ENCODE measurements around the gene MKX.

The MKX gene

DNA sequence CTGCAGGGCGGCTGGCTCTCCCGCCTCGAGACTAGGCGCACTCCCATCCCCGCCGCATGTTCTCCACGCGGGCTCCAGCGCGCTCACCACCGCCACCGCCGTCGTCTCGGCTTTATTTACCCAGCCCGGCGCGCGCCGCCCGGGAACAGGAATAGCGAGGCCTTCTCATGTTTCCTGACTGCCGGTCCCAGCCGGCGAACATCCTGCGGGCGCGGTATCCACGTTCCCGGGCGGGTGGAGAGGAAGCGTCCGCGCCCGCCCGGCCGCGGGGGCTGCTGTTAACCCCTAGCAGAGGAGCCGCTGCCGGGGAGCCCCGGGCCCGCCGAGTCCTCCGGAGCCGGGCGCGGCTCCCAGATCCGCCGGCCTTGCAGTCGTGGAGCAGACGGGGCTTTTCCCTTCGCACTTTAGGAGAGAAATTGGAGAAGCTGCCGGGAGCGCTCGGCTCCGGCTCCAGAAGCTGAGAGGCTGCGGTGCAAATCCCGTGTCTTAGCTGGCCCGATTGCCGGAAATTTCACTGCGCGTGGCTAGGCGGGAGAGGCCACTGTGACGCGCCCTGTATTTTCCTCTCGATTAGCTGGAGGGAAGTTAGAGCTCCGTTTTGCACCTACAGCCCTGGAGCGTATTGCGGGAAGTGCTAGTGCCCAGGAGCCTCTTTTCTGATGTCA is at the start of gene MKX:
Gene MKX, minus strand, starts transcription at position 88 of the 665 bp plus-strand sequence. CDS start 2,404 bp downstream, outside the sequence.
- no peak for DNase-seq (ENCODE audit: low read depth in 2 of 2)

- DNase-seq (ENCODE audit: low read depth in 2 of 2): no peak
Observed at GRCh38 chr10:27794157-27794556, 48.5 kb upstream of the MKX start.

- no peak for DNase-seq (ENCODE audit: low read depth in 2 of 2)
Observed at GRCh38 chr10:27792216-27792615, 46.6 kb upstream of the MKX start.

DNA sequence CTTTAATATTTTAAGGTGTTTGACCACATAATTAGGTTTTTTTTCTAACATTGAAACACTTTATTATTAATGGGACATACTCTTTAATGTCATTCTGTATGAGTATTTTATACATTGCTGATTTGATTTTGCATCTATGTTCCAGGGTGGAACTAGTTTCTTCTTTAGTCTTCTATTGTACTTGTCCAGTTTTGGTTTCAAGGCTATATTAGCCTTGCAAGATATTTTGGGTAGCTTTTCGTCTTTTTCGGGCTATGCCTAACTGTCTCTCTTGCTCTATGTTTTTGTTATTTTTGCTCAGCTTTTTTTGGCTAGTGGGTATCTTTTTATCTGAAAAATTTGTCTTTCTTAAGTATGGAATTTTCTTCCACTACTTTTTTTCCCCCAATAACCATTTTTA is 38.7 kb upstream of the MKX start:
- no peak for DNase-seq (ENCODE audit: low read depth in 2 of 2)

DNA sequence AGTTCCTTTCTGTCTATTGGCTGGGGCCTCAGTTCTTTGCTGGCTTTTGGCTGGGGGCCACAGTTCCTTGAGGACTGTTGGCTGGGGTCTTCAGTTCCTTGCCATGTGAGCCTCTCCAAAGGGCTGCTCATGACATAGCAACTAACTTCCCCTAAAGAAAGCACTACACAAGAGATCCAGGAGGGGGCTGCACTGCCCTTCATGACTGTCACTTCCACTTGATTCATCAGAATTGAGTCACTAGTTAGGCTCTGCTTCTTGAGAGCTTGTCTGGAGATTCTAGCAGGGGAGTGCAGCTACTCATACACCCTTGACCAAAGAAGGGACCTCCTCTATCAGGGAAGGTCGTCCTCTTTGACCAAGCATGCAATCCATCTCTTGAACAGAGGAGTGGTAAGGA is 38.0 kb upstream of the MKX start:
- no peak for DNase-seq (ENCODE audit: low read depth in 2 of 2)

GRCh38 chr10:27779462-27780015 is 33.9 kb upstream of the MKX start:
- no peak for DNase-seq (ENCODE audit: low read depth in 2 of 2)

DNA sequence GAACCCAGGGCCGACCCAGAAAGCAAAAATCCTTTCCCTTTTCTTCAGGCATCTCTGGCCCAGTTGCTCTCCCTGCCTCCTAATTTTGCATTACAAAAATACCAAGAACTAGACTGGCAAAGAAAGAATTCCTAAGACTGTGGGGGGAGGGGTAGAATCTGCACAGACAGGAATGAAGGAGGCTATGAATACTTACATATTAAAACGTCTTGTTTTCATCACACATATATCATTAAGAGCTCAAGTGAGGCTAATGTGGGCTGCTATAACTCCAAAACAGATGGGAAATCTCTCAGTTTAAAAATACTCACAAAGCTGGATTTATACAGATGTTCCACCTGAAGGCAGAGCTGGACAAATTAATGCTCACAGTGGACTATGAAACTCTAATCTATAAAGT is 29.2 kb upstream of the MKX start:
- no peak for DNase-seq (ENCODE audit: low read depth in 2 of 2)

DNA sequence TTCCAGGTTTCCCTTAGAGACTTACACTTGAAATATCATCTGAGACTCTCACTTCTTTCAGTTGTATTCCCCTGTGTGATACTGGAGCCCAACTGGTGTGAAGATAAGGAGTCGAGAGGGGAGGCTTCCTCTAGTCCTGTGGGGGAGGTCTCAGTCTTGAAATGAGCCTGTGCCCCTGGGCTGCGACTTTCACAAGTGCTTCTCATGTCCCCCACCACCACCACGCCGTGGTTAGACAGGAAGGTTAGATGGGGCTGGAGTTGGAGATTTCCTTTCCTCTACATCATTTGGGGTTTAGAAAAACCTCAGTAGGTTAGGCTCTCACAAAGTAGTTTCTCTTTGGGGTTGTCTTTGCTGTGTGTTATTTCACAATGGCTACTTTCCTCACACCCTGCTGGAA is 25.6 kb upstream of the MKX start:
- no peak for DNase-seq (ENCODE audit: low read depth in 2 of 2)

DNA sequence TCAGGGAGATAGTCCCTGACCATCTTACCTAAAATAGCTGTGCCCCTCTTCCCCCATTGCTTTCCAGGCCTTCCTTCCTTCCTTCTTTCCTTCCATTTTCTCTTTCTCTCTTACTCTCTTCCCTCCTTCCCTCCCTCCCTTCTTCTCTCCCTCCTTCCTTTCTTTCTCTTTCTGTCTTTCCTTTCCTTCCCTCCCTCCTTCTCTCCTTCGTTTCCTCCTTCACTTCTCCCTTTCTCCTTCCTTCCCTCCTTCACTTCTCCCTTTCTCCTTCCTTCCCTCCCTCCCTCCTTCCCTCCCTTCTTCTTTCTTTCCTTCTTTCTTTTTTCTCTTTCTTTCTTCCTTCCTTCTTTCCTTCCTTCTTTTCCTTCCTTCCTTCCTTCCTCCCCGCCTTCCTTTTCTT is 24.6 kb upstream of the MKX start:
- no peak for DNase-seq (ENCODE audit: low read depth in 2 of 2)

GRCh38 chr10:27760867-27761266 is 15.2 kb upstream of the MKX start:
- no peak for DNase-seq (ENCODE audit: low read depth in 2 of 2)

- no peak for DNase-seq (ENCODE audit: low read depth in 2 of 2)
Observed at GRCh38 chr10:27759483-27760272, 14.1 kb upstream of the MKX start.

DNA sequence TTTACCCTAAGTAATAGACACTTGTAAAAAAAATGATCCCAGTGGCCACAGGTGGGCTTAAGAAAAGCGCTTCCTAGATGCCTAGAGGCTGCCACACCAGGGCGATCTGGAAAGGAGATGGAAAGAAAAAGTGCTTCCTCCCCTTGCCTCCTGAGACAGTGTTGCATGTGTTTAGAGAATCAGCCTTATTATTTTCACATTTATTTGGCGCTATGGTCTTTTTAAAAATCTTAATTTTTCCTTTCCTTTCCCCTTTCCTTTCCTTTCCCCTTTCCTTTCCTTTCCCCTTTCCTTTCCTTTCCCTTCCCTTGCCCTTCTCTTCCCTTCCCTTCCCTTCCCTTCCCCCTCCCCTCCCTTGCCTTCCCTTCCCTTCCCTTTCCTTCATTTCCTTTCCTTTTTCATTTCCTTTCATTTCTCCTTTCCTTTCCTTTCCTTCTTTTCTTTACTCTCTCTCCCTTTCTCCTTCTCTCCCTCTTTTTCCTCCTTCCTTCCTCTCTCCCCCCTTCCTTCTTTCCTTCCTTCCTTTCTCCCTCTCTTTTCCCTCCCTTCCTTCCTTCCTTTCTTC is 7.1 kb upstream of the MKX start:
- DNase-seq (ENCODE audit: low read depth in 2 of 2): no peak

DNA sequence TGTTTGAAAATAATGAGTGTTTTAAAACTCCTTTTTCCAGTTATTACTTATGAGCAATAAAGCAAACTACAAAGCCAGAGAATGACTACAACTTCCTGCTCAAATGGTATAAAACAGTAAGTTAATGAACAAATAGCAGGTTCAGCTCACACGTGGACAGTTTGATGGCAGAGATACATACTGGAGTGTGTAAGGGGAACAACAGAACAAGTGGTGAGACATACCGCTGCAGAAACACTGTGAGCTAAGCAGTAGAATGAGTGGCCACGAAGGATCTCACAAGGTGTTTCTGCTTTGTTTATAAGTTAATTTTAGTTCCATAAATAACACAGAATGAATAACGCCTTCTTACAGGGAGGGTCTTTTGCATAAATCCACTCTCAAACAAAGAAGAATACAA is 3.0 kb upstream of the MKX start:
- no peak for DNase-seq (ENCODE audit: low read depth in 2 of 2)

DNA sequence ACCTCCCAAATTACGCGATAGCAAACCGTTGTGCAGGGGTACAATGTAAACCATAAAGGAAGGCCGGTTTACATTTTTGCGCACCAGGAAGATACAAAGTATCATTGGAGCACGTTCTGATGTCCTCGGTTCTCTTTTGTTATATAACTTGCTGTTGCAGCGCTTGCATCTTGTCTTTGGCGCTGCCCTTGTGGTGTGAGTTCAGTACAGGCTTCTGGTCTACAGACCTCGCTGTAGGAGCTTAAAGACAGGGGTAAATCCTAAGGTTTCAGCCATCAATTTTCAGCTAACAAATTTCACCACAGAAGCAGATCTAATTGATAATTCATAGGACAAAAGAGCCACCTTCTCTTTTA is 1.5 kb upstream of the MKX start:
- no peak for DNase-seq (ENCODE audit: low read depth in 2 of 2)

DNA sequence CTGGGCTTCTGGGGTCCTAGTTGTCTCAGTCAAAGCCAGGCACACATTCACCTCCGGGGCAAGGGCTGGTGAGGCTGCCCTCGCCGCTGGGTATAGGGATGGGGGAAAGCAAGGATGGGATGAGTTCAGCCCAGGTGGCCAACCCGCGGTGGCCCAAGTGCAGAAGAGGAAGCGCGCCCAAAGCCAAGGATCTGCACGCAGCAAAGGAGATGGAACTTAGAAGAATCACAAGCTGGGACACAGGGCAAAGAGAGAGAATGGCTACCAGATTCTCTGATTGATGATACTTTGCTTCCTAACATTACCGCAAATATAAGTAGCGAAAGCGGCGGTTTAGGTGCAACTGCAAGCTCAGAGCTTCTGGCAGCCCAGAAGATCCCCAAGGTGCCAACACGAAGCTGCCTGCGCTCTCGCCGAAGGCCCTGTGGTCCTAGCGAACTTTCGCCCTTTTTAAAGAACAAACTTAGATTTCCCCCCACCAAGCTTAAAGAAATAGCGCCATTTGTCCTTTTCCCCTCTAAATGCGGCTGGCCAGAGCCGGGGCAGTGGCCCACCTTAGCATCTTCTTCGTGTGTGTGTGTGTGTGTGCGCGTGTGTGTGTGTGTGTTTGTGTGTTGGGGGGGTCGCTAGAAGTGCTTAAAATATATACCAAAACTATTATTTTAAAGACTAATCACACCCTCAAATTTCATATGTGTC is 927 bp upstream of the MKX start:
- no peak for DNase-seq (ENCODE audit: low read depth in 2 of 2)

DNA sequence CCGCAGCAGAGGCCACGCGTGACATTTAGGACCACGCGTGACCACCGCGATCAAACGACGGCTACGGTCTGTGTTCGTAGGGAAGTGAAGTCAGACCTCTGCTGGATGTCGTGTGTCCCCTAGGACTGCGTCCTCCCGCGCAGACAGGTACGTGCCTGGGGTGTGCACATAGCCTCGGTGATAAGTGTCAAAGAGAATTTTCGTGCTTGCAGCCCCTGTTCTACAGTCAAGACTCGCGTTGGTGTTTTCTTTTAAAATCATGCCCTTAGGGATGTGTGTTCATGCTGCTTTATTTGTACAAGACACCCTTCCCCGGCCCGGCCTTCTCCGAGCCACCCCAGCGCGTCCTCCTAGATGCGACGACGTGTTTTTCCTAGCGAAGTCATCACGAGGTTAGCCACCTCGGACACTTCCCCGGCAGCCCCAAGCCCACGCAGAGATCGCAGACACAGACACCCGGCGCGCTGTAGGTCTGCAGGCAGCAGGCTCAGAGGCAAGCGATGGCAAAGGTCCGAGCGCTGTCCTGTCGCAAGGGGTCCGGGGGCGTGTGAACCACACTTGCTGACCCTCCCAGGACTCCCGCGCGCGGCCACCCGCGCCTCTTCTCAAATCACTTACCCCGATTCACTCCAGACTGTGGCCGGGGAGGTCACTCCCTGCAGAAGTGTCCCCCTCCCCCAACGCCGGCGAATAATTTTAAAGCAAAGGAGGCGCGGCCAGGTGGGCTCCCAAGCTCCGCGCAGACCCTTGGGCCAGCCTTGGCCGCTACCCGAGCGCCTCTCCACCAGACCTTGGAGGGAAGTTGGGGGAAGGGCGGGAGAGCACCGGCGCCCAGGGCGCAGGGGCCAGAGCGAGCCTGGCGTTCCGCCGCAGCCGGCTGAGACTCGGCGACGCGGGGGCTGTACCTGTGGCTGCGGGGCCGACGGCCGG is 552 bp downstream of the MKX start:
- DNase-seq (ENCODE audit: low read depth in 2 of 2): no peak

DNA sequence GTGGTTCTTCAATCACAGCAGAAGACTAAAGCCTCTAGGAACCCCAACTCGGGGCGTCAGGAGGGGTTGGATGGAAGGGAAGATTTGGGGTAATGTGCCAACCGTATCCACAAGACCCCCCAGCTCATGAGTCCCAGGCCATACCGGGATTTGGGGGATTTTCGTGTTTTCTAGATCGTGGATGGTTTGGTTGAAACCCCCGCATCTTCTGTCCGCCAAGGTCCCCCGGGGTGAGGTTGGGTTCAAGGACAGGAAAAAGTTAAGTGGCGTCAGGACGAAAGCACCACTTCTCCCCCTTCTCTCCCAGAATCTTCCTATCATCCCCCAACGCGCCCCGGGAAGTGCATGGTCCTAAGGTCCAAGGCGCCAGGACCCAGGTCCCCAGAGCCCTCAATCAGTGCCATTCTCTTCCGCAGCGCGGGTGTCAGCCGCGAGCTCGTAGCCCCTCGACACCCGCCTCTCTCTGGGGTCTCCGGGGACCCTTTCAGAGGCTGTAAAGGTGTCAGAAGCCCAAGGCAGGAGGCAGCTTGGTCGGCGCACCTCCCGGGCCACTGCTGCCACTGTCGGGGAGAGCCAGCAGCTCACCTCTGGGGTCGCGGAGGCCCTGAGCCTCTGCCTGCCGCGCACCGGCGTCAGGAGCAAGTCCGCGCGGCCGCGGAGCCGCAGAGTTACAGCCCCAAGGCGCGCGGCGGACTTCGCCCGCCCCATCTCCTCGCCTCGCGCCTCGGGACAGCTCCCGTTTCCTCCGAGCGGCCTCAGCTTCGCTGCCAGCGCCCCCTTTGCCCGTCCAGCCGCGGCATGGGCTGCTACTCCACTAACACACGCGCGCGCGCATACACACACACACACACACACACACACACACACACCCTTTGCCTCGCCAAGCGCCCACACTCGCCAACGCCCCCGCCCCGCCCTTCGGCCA is 1.5 kb downstream of the MKX start:
- DNase-seq (ENCODE audit: low read depth in 2 of 2): no peak

DNA sequence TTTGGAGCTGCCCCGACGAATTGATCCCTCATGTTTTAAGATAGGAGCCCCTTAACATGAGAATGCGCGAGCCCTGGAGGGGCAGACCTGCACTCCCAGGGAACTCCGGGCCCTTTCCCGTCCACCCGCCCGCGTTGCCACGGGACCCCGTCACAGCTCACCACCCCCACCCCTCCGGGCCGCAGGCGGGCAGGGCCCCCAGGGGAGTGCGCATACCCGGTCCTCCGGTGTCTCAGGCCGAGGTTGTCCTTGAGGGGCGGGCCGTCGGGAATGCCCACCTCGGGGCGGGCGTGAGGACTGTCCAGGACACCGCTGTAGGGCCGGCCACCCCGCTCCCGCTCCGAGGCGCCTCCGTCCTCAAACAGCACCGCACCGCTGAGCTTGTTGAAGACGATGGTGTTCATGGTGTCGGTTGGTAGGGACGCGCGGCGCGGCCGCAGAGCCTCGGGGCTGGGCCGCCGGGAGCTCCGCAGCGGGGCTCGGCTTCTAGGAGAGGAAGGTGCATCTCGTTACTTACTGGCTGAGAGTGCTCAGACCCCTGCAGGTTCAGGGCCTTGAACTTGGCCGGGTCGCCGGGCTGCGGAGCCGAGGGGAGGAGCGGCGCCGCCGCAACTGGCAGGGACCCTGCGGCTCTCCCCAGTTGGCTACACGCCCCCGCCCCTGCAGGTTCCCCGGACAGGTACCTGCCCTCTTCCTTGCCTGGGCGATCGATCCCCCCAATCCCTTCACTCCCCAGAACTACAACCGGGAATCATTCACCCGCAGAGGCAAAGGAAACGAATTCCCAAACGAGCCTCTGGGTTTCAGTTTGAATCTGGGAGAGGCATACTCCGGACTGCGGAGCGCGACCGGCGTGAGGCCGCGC is 2.4 kb downstream of the MKX start:
- no peak for DNase-seq (ENCODE audit: low read depth in 2 of 2)
